GM23338 (cell line): ENCODE results near the gene SYT17. TPM values are rescaled to one million over a fixed set of nuclear protein-coding genes. Genes with fewer than 3 reads are reported as not detected.

Experiments used
- ATAC-seq: fragments of 200-7000 bp; cut with Tn5 transposase; 3 replicates; pipeline ENCODE4 v1.9.1; 2020
- DNase-seq: peaks from one replicate; pipeline ENCODE4 v3.0.0-alpha.2; 2015; ENCODE audit warnings: low spot score
- H2AFZ ChIP-seq: fragments of 200-600 bp; sonication (generic); 2 replicates; pipeline ENCODE4 v1.8.0; 2016; ENCODE audit warnings: antibody characterized with exemption, mild to moderate bottlenecking, moderate library complexity
- H3F3A ChIP-seq: fragments of 200-600 bp; sonication (generic); replicated peaks from 2 replicates; pipeline ENCODE4 v1.8.0; 2017; ENCODE audit warnings: antibody characterized with exemption, mixed run types, low read depth
- H3K27ac ChIP-seq: fragments of 200-600 bp; sonication (generic); 2 replicates; pipeline ENCODE4 v1.6.1; 2016; ENCODE audit warnings: low read depth
- H3K27me3 ChIP-seq: fragments of 200-600 bp; sonication (generic); 2 replicates; pipeline ENCODE4 v1.8.0; 2016; ENCODE audit warnings: mild to moderate bottlenecking, mixed run types, moderate library complexity; ENCODE audit not compliant: insufficient read depth
- H3K36me3 ChIP-seq: fragments of 200-600 bp; sonication (generic); 2 replicates; pipeline ENCODE4 v1.8.0; 2016; ENCODE audit warnings: mild to moderate bottlenecking; ENCODE audit not compliant: insufficient read depth
- H3K4me1 ChIP-seq: fragments of 200-600 bp; sonication (generic); 2 replicates; pipeline ENCODE4 v1.8.0; 2016; ENCODE audit warnings: mild to moderate bottlenecking, moderate library complexity; ENCODE audit not compliant: insufficient read depth
- H3K4me2 ChIP-seq: fragments of 200-600 bp; sonication (generic); 2 replicates; pipeline ENCODE4 v1.7.1; 2017; ENCODE audit warnings: mixed run types
- H3K4me3 ChIP-seq: fragments of 200-600 bp; sonication (generic); 2 replicates; pipeline ENCODE4 v1.6.1; 2016; ENCODE audit warnings: mixed run types
- H3K79me2 ChIP-seq: fragments of 200-600 bp; sonication (generic); replicated peaks from 2 replicates; pipeline ENCODE4 v1.8.0; 2017; ENCODE audit warnings: mild to moderate bottlenecking; ENCODE audit not compliant: insufficient read depth
- H3K9me2 ChIP-seq: fragments of 200-600 bp; sonication (generic); 2 replicates; pipeline ENCODE4 v1.8.0; 2017; ENCODE audit not compliant: insufficient read depth
- H4K20me1 ChIP-seq: fragments of 200-600 bp; sonication (generic); replicated peaks from 2 replicates; pipeline ENCODE4 v1.8.0; 2017; ENCODE audit warnings: mild to moderate bottlenecking; ENCODE audit not compliant: insufficient read depth
- H3K27ac Mint-ChIP-seq: 2 replicates; pipeline ENCODE4 v1.8.0; 2020; ENCODE audit warnings: inconsistent platforms, mild to moderate bottlenecking, moderate library complexity, mixed read lengths
- H3K27me3 Mint-ChIP-seq: 3 replicates; pipeline ENCODE4 v1.8.0; 2022; ENCODE audit warnings: low read depth, mild to moderate bottlenecking, moderate library complexity, mixed read lengths, inconsistent platforms; ENCODE audit not compliant: insufficient read depth, poor library complexity
- H3K36me3 Mint-ChIP-seq: 3 replicates; pipeline ENCODE4 v1.8.0; 2021; ENCODE audit warnings: low read depth, mild to moderate bottlenecking, inconsistent platforms, moderate library complexity, mixed read lengths
- H3K4me1 Mint-ChIP-seq: 3 replicates; pipeline ENCODE4 v1.8.0; 2020; ENCODE audit warnings: mild to moderate bottlenecking, inconsistent platforms, mixed read lengths
- H3K4me3 Mint-ChIP-seq: 3 replicates; pipeline ENCODE4 v1.8.0; 2021; ENCODE audit warnings: moderate library complexity, mild to moderate bottlenecking, inconsistent platforms, mixed read lengths
- H3K9me3 Mint-ChIP-seq: 3 replicates; pipeline ENCODE4 v1.8.0; 2020; ENCODE audit warnings: moderate library complexity, mild to moderate bottlenecking, inconsistent platforms, mixed read lengths
- CREB1 ChIP-seq: fragments of 250-450 bp; sonication (Bioruptor Pico); IDR thresholded peaks from 2 replicates; pipeline ENCODE4 v1.5.0; 2020; ENCODE audit warnings: low read depth, mild to moderate bottlenecking, moderate library complexity
- ETS1 ChIP-seq: IDR thresholded peaks from 2 replicates; pipeline ENCODE4 v1.6.1; 2016; ENCODE audit warnings: antibody characterized with exemption
- EZH2 ChIP-seq: fragments of 200-600 bp; sonication (generic); IDR thresholded peaks from one replicate; pipeline ENCODE4 v1.8.0; 2017; ENCODE audit warnings: antibody characterized with exemption, mild to moderate bottlenecking, low read depth; ENCODE audit not compliant: unreplicated experiment
- EZH2phosphoT487 ChIP-seq: fragments of 200-600 bp; sonication (generic); IDR thresholded peaks from one replicate; pipeline ENCODE4 v1.8.1; 2018; ENCODE audit warnings: antibody characterized with exemption; ENCODE audit not compliant: unreplicated experiment
- JUNB ChIP-seq: IDR thresholded peaks from one replicate; pipeline ENCODE4 v1.6.1; 2016; ENCODE audit warnings: antibody characterized with exemption; ENCODE audit not compliant: unreplicated experiment
- NANOG ChIP-seq: IDR thresholded peaks from 2 replicates; pipeline ENCODE4 v1.6.1; 2016; ENCODE audit warnings: antibody characterized with exemption, borderline replicate concordance
- POLR2AphosphoS5 ChIP-seq: IDR thresholded peaks from 2 replicates; pipeline ENCODE4 v1.6.1; 2016; ENCODE audit warnings: antibody characterized with exemption, low read depth
- REST ChIP-seq: IDR thresholded peaks from one replicate; pipeline ENCODE4 v1.6.1; 2018; ENCODE audit warnings: antibody characterized with exemption; ENCODE audit not compliant: unreplicated experiment
- STAT1 ChIP-seq: IDR thresholded peaks from one replicate; pipeline ENCODE4 v1.6.1; 2016; ENCODE audit warnings: antibody characterized with exemption; ENCODE audit not compliant: unreplicated experiment
- ZNF114 ChIP-seq: fragments of 250-450 bp; sonication (Bioruptor Pico); IDR thresholded peaks from 2 replicates; pipeline ENCODE4 v1.5.0; 2020; ENCODE audit warnings: mild to moderate bottlenecking, moderate library complexity
- ZNF331 ChIP-seq: fragments of 250-450 bp; sonication (Bioruptor Pico); IDR thresholded peaks from 2 replicates; pipeline ENCODE4 v1.5.0; 2020; ENCODE audit warnings: low read depth, mild to moderate bottlenecking, moderate library complexity
- ZNF462 ChIP-seq: fragments of 250-450 bp; sonication (Bioruptor Pico); IDR thresholded peaks from 2 replicates; pipeline ENCODE4 v1.5.0; 2020; ENCODE audit warnings: mild to moderate bottlenecking, moderate library complexity
- polyA plus RNA-seq: library from polyadenylated mRNA; unstranded; fragments of >200 nt; fragmentation: Nextera tagmentation; extraction: Ambion mirVana; gene quantifications from 2 replicates; pipeline ENCODE4 v1.2.1, GENCODE V29; 2016
- total RNA-seq: library from RNA; depleted of rRNA; stranded (reverse); fragments of >200 nt; shearing (Covaris generic); gene quantifications from 2 replicates; pipeline ENCODE4 v1.2.3, GENCODE V29; 2014

Gene SYT17
- total and polyA plus RNA-seq, 2 experiments from 2014 or later, result 5.3 to 9.5 TPM

- TF ChIP-seq ETS1, result no peak
These were observed 24.8 kb downstream of the SYT17 start (continued) for GRCh38 chr16:19192865-19193264.

- H4K20me1 ChIP-seq, result no peaks in the 10 kb centered on the region
- DNase-seq, result no peak
- no peaks in the 10 kb centered on the region for H3K36me3 ChIP-seq
- H3K4me3 Mint-ChIP-seq, result no peak overlapping the region
- H3K79me2 ChIP-seq, result no peaks in the 10 kb centered on the region
- no peak overlapping the region for H3K4me2 ChIP-seq
- no peak for ATAC-seq
- peaks cover 6% of the 10 kb centered on the region for H3K9me3 Mint-ChIP-seq
- no peaks in the 10 kb centered on the region for H3K9me2 ChIP-seq
- H3K36me3 Mint-ChIP-seq, result no peaks in the 10 kb centered on the region
- no peak overlapping the region for H3K4me3 ChIP-seq
- no peak overlapping the region for H2AFZ ChIP-seq
- no peaks in the 10 kb centered on the region for H3F3A ChIP-seq
- H3K27me3 Mint-ChIP-seq, result no peaks in the 10 kb centered on the region
- H3K4me1 ChIP-seq, result no peaks in the 10 kb centered on the region
- H3K27ac Mint-ChIP-seq, result no peak overlapping the region
- no peak overlapping the region for H3K27ac ChIP-seq
- H3K27me3 ChIP-seq, result no peaks in the 10 kb centered on the region
- no peaks in the 10 kb centered on the region for H3K4me1 Mint-ChIP-seq
- TF ChIP-seq POLR2AphosphoS5, result no peak
- no peak for TF ChIP-seq CREB1 (CRISPR knock-in tag)
- no peak for TF ChIP-seq EZH2
- no peak for TF ChIP-seq ZNF462 (CRISPR knock-in tag)
- no peak for TF ChIP-seq ZNF331 (CRISPR knock-in tag)
- no peak for TF ChIP-seq JUNB
- no peak for TF ChIP-seq NANOG
- no peak for TF ChIP-seq REST
- no peak for TF ChIP-seq EZH2phosphoT487
- no peak for TF ChIP-seq ETS1
- TF ChIP-seq ZNF114 (CRISPR knock-in tag), result no peak
- TF ChIP-seq STAT1, result no peak
These were observed 28.8 kb downstream of the SYT17 start for GRCh38 chr16:19196871-19197270.
